ENCODE data around the gene DYNC1LI2. TPM values are rescaled to one million over a fixed set of nuclear protein-coding genes. Genes with fewer than 3 reads are reported as not detected.

DYNC1LI2 gene
- total and polyA plus RNA-seq, 2 of the 8 experiments (the other 6 are each of a cell fraction or from before 2014, with no cell fraction given) = 35.0 to 70.8 TPM

- Histone ChIP-seq H2BK5ac (ENCODE audit: low read depth, low read length) (no peak overlapping the region), H3K79me2 (ENCODE audit: control insufficient read depth in 1 of 2, insufficient read depth in 2 of 2, low read length in 2 of 2) (peaks cover 17 to 34% of the 10 kb centered on the region in 2 experiments), H3K4ac (replicated peaks; ENCODE audit: insufficient read length, low read depth, low read length) (no peak overlapping the region), H4K5ac (ENCODE audit: insufficient read length, low read depth, low read length) (no peak overlapping the region), H4K91ac (replicated peaks; ENCODE audit: insufficient read length, low read length) (no peak overlapping the region), H2BK120ac (replicated peaks; ENCODE audit: low read depth, low read length) (no peak overlapping the region), H3K4me2 (ENCODE audit: insufficient read depth in 1 of 2, low read depth in 2 of 2, low read length in 2 of 2) (no peak overlapping the region), H2AFZ (ENCODE audit: low read length) (no peak overlapping the region; the same call in 1 of the 2 replicates), H3K23ac (ENCODE audit: insufficient read length) (no peak overlapping the region), H2BK15ac (ENCODE audit: low read length) (no peak overlapping the region), H2BK12ac (ENCODE audit: low read depth, low read length) (no peak overlapping the region), H3K9me3 (ENCODE audit: insufficient read depth in 2 of 2, low read depth in 1 of 2, low read length in 1 of 2) (no peaks in the 10 kb centered on the region), H3K56ac (replicated peaks; ENCODE audit: insufficient read length, low read depth, low read length) (no peak overlapping the region), H3K23me2 (ENCODE audit: low read depth, low read length) (peaks cover 8% of the 10 kb centered on the region), H2BK20ac (ENCODE audit: low read length) (no peak overlapping the region), H3K4me3 (ENCODE audit: extremely low read depth in 1 of 4, insufficient read depth in 2 of 4, low read depth in 3 of 4, low read length in 4 of 4) (no peak overlapping the region), H3K36me3 (ENCODE audit: control insufficient read depth in 2 of 4, insufficient read depth in 4 of 4, low read length in 3 of 4) (peaks cover 8 to 20% (median 11%) of the 10 kb centered on the region in 4 experiments), H4K20me1 (replicated peaks in 1 of 2; ENCODE audit: control insufficient read depth in 1 of 2, insufficient read depth in 2 of 2, low read length in 2 of 2) (peaks cover 12 to 14% of the 10 kb centered on the region in 2 experiments), H2AK5ac (ENCODE audit: low read depth, low read length) (no peak overlapping the region), H3K14ac (ENCODE audit: insufficient read length) (no peak overlapping the region), H3K27me3 (replicated peaks in 1 of 4; ENCODE audit: control insufficient read depth in 3 of 4, extremely low read depth in 1 of 4, insufficient read depth in 3 of 4, low read length in 3 of 4) (peaks cover 0 to 2% (median 0%) of the 10 kb centered on the region in 4 experiments; a peak in 1 of 7 replicates), H3K27ac (ENCODE audit: low read depth, low read length) (no peak overlapping the region), H3K18ac (ENCODE audit: extremely low read depth, low read length) (no peak overlapping the region), H3K4me1 (replicated peaks in 1 of 4; ENCODE audit: control insufficient read depth in 3 of 4, insufficient read depth in 4 of 4, low read length in 3 of 4) (peaks cover 3 to 9% (median 6%) of the 10 kb centered on the region in 4 experiments; a peak in 6 of 7 replicates), H3K9ac (replicated peaks in 1 of 4; ENCODE audit: extremely low read depth in 1 of 4, low read depth in 3 of 4, low read length in 3 of 4) (no peak overlapping the region), H4K8ac (ENCODE audit: extremely low read depth, insufficient read depth, low read length) (no peak overlapping the region), H3K79me1 (ENCODE audit: low read depth, low read length) (peaks cover 7% of the 10 kb centered on the region)
- 92% methylated on average over 2 of the region's 2 CpGs; no CpG with 5 or more reads in 1 of the 2 experiments for WGBS, 2 experiments (ENCODE audit: extremely low coverage in 1 of 2, insufficient coverage in 1 of 2, insufficient read length in 1 of 2, insufficient replicate concordance in 2 of 2, low coverage in 1 of 2, low lambda C conversion rate in 2 of 2, missing lambda C conversion rate in 1 of 2)
- ChIA-PET POLR2A (ENCODE audit: partially characterized antibody) (interaction anchor here (1.0 to 4.8 kb wide), 5 partner anchors 15 to 128 kb away, joined by 3 to 52 read pairs (median 7); partner anchors contain the start of gene PDP2), CTCF (ENCODE audit: partially characterized antibody) (interaction anchor here (1.1 to 2.2 kb wide), 7 partner anchors 14 to 130 kb away, joined by 3 to 7 read pairs (median 4); no protein-coding TSS in a partner anchor)
- no peak for FAIRE-seq
- DNase-seq (ENCODE audit: low read depth in 1 of 2, low spot score in 2 of 2) = no peak
- TF ChIP-seq BRCA1 (IDR thresholded peaks at IDR 0.05; ENCODE audit: low read depth, low read length) (no peak), SIRT6 (IDR thresholded peaks at IDR 0.05; ENCODE audit: low read length) (no peak), KDM5A (IDR thresholded peaks at IDR 0.05; ENCODE audit: low read length) (no peak), TAF7 (optimal IDR thresholded peaks at IDR 0.05; ENCODE audit: borderline replicate concordance, low read depth, low read length) (no peak), TEAD4 (IDR thresholded peaks at IDR 0.05; ENCODE audit: low read depth, low read length) (no peak), SIN3A (conservative IDR thresholded peaks at IDR 0.05 in 1 of 2, IDR thresholded peaks at IDR 0.05 in 1 of 2; ENCODE audit: low read depth in 1 of 2, low read length in 2 of 2) (no peak), ZNF274 (IDR thresholded peaks at IDR 0.05; ENCODE audit: borderline replicate concordance, extremely low read depth, low read length) (no peak), TCF12 (IDR thresholded peaks at IDR 0.05; ENCODE audit: low read depth, low read length) (no peak), HDAC2 (IDR thresholded peaks at IDR 0.05; ENCODE audit: borderline replicate concordance in 1 of 2, low read depth in 2 of 2, low read length in 2 of 2) (no peak), SP4 (IDR thresholded peaks at IDR 0.05; ENCODE audit: low read length) (no peak), TAF1 (IDR thresholded peaks at IDR 0.05; ENCODE audit: low read depth, low read length) (no peak), HDAC6 (IDR thresholded peaks at IDR 0.05; ENCODE audit: low read depth, low read length) (no peak), KDM1A (IDR thresholded peaks at IDR 0.05; ENCODE audit: borderline replicate concordance, low read length) (no peak)
- TF ChIP-seq, protein P1, sequence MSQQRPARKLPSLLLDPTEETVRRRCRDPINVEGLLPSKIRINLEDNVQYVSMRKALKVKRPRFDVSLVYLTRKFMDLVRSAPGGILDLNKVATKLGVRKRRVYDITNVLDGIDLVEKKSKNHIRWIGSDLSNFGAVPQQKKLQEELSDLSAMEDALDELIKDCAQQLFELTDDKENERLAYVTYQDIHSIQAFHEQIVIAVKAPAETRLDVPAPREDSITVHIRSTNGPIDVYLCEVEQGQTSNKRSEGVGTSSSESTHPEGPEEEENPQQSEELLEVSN (IDR thresholded peaks at IDR 0.05) = no peak
Measured at GRCh38 chr16:66752958-66753357, 1.5 kb upstream of the DYNC1LI2 start.
